Subcutaneous adipose tissue (tissue), 4 donors: ENCODE data around the gene PRKG1. TPM values are rescaled to one million over a fixed set of nuclear protein-coding genes. Genes with fewer than 3 reads are reported as not detected.

ENCODE experiments used
- total RNA-seq, 4 donors: library from RNA; depleted of rRNA; stranded (reverse); fragments of >200 nt; gene quantifications; one replicate each; pipeline ENCODE4 v1.1.0, GENCODE V29; 2016
- TF ChIP-seq, protein P1 (sequence below): fragments of 450-650 bp; IDR thresholded peaks from one replicate; pipeline ENCODE4 v1.5.1; 2016; ENCODE audit warnings: low read depth, mild to moderate bottlenecking, control low read depth, antibody characterized with exemption, moderate library complexity

Gene PRKG1
- total RNA-seq, 4 donors from 2014 or later = 7.6 to 17.2 (median 10.7) TPM

DNA sequence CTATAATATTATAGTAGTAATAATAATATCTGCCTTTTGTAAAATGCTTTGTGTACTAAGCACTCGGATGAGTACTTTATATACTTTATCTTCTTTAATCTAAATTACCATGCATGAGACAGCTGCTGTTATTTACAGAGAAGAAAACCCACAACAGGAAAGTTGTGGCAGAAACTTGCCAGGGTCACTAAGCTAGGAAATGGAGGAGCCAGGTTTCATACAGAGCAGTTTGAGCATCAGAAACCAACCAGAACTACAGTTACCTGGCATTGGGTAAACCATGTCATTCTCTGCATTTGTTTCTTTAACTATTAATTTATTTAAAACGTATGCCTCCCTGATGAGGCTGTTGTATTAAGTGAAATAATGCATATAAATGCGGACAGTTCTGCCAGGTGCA is 495.2 kb downstream of the PRKG1 start:
- TF ChIP-seq, protein P1, sequence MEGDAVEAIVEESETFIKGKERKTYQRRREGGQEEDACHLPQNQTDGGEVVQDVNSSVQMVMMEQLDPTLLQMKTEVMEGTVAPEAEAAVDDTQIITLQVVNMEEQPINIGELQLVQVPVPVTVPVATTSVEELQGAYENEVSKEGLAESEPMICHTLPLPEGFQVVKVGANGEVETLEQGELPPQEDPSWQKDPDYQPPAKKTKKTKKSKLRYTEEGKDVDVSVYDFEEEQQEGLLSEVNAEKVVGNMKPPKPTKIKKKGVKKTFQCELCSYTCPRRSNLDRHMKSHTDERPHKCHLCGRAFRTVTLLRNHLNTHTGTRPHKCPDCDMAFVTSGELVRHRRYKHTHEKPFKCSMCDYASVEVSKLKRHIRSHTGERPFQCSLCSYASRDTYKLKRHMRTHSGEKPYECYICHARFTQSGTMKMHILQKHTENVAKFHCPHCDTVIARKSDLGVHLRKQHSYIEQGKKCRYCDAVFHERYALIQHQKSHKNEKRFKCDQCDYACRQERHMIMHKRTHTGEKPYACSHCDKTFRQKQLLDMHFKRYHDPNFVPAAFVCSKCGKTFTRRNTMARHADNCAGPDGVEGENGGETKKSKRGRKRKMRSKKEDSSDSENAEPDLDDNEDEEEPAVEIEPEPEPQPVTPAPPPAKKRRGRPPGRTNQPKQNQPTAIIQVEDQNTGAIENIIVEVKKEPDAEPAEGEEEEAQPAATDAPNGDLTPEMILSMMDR = no peak

DNA sequence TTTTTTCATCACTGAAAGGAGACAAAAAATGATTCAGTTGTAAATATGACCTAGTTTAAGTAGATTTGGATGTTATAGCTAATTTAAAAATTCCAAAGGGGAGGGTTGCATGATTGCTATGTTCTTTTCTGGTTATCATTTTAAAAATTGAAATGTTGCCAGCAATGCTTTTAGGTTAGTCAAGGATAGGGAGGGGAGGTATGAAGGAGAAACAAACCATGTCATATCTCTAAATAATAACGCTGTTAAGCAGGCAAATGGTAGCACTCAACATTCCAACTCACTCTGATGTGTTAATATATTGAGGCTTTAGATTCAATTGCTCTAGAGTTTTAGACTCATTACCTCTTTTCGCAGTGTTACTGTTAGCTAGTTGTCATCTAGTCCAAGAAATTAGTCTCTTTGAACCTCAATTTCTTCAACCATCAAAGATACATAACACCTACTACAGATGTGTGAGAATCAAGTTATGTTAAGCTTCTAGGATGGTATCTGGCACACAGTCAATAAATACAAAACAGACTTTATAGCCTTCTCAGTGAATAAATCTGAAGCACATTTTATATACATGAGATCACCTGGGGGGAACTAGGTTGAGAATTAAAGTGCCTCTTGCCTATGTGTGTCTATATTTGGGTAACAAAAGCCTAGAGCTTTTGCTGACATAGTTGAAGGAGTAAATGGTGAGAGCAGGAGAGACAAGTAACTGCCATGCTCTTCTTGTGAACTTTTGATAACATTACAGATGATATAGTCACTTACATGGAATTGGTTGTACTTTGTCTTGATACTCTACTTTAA is 500.2 kb downstream of the PRKG1 start:
- TF ChIP-seq, protein P1 = no peak

DNA sequence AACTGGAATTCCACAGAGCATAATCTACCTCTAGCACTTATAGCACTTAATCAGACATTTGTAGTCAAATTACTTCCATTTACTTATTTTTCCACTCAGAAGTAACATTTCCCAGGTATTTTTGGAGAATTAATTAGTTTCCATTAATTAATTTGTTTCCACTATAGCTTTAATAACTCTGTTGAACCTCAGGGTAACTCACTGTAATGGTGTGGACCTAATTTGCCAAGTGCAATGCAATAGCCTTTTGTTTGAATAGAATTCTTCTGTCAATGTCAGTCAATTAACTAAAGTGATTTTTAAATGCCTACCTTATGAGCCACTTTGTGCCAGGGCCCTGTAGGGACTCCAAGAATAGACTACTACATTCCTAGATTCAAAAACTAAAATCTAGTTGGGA is 509.7 kb downstream of the PRKG1 start:
- TF ChIP-seq, protein P1 = no peak

DNA sequence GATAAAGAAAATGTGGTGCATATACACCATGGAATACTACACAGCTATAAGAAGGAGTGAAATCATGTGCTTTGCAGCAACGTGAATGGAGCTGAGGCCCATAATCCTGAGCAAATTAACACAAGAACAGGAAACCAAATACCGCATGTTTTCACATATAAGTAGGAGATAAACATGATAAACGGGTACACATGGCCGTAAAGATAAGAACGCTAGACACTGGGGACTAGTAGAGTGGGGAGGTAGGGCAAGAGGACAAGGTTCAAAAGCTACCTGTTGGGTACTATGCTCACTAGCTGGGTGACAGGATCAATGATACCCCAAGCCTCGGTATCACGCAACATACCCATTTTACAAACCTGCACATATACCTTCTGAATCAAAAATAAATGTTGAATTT is 511.5 kb downstream of the PRKG1 start:
- TF ChIP-seq, protein P1 = no peak

DNA sequence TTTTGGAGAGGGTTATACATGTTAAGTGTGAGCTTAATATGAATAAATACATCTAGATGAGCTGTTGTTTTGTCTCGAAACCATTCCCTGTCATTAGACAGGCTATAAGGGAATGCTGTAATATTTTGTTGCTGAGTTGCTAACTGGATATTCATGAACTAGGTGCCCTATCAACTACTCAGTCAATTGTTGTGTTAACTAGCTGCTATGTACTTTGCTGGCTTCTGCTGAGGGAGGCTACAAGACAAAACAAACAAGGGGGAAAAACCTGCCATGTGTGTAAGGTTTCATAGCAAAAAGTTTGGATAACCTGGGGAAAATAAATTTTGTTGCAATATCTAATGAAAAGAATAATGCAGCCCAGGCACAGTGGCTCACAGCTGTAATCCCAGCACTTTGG is 514.7 kb downstream of the PRKG1 start:
- TF ChIP-seq, protein P1 = no peak

DNA sequence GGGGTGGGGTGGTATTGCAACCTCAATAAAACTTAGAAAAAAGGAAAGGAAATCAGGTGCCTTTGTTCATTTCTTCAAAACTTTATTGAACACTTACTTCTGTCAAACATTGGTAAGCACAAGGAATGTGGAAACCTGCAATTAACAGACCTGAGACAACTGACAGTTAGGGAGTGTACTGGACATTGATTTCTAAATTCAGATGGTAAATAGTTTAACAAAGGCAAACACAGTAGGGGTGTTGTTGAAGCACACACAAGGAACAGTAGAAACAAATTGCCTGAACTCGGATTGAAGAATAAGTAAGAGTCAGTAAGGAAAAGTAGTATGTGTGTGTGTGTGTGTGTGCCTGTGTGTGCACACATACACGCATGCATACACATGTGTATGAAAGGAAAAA is 516.5 kb downstream of the PRKG1 start:
- TF ChIP-seq, protein P1 = no peak

DNA sequence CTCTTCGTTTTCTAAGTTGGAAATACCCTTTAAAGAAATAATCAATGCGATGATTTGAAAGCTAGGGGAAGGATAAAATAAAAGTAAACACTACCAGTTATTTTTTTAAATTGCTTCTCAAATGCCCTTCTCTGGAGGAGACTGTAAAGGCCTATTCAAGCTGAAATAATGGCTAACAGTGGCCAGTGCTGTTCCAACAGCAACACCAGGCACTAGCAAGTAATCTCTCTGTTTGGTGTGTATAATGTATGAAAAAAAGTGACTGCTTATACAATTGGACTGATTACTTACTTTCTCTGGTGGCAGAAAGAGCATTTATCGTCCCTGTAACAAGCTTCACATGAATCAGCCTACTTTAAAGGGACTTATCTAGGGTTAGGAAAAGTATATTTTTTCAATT is 522.4 kb downstream of the PRKG1 start:
- TF ChIP-seq, protein P1 = no peak
